HUES64 (cell line): ENCODE results near the gene FXYD2.

Experiments used
- H3K27ac ChIP-seq: 2 replicates; pipeline ENCODE4 v1.7.0; 2013; ENCODE audit warnings: low read depth, low read length, inconsistent platforms
- H3K27me3 ChIP-seq: 2 replicates; pipeline ENCODE4 v1.6.1; 2013; ENCODE audit warnings: mild to moderate bottlenecking, low read length; ENCODE audit not compliant: insufficient read depth
- H3K36me3 ChIP-seq: 2 replicates; pipeline ENCODE4 v1.6.1; 2013; ENCODE audit warnings: mild to moderate bottlenecking, low read length; ENCODE audit not compliant: insufficient read depth
- H3K4me1 ChIP-seq: 2 replicates; pipeline ENCODE4 v1.6.1; 2013; ENCODE audit warnings: mild to moderate bottlenecking, low read length, moderate library complexity; ENCODE audit not compliant: insufficient read depth
- H3K4me3 ChIP-seq: 2 replicates; pipeline ENCODE4 v1.5.1; 2013; ENCODE audit warnings: mild to moderate bottlenecking, low read length, moderate library complexity
- H3K9ac ChIP-seq: 2 replicates; pipeline ENCODE4 v1.6.1; 2013; ENCODE audit warnings: mild to moderate bottlenecking, low read depth, low read length
- H3K9me3 ChIP-seq: 2 replicates; pipeline ENCODE4 v1.6.1; 2013; ENCODE audit warnings: low read depth, low read length; ENCODE audit not compliant: insufficient read depth
- WGBS: fragments of 150-250, 120-280 bp; methylation state at CpG from one replicate; pipeline ENCODE4 v1.1.7; 2013; ENCODE audit warnings: missing lambda C conversion rate; 5-methylcytosine and 5-hydroxymethylcytosine counted together

FXYD2 gene

GRCh38 chr11:117855912-117856651, 31.5 kb upstream of the FXYD2 start:
- Histone ChIP-seq H3K36me3 (no peaks in the 10 kb centered on the region), H3K9ac (no peak overlapping the region), H3K9me3 (peaks cover 5% of the 10 kb centered on the region; the same call in 1 of the 2 replicates), H3K4me3 (no peak overlapping the region), H3K27ac (no peak overlapping the region), H3K27me3 (no peaks in the 10 kb centered on the region), H3K4me1 (peaks cover 14% of the 10 kb centered on the region)
- WGBS, result 91% methylated on average over 13 of the region's 13 CpGs

- whole genome bisulfite sequencing, result 82% methylated on average over 12 of the region's 12 CpGs
- Histone ChIP-seq H3K36me3 (no peaks in the 10 kb centered on the region), H3K27ac (no peak overlapping the region), H3K9me3 (peaks cover 5% of the 10 kb centered on the region; the same call in 1 of the 2 replicates), H3K4me1 (peaks cover 14% of the 10 kb centered on the region), H3K27me3 (no peaks in the 10 kb centered on the region), H3K9ac (no peak overlapping the region), H3K4me3 (no peak overlapping the region)
These were observed 30.8 kb upstream of the FXYD2 start for GRCh38 chr11:117855186-117855845.

GRCh38 chr11:117852309-117852708, 27.8 kb upstream of the FXYD2 start:
- Histone ChIP-seq H3K36me3 (no peaks in the 10 kb centered on the region), H3K4me3 (no peak overlapping the region), H3K4me1 (peaks cover 14% of the 10 kb centered on the region), H3K27ac (no peak overlapping the region), H3K9ac (no peak overlapping the region), H3K9me3 (peaks cover 5% of the 10 kb centered on the region; the same call in 1 of the 2 replicates), H3K27me3 (no peaks in the 10 kb centered on the region)
- WGBS, result 99% methylated on average over 2 of the region's 3 CpGs

- 93% methylated on average over 3 of the region's 3 CpGs for WGBS
- H3K9me3 ChIP-seq, result peaks cover 5% of the 10 kb centered on the region; the same call in 1 of the 2 replicates
- H3K27me3 ChIP-seq, result no peaks in the 10 kb centered on the region
- no peak overlapping the region for H3K4me3 ChIP-seq
- no peak overlapping the region for H3K27ac ChIP-seq
- H3K36me3 ChIP-seq, result no peaks in the 10 kb centered on the region
- peaks cover 14% of the 10 kb centered on the region for H3K4me1 ChIP-seq
- H3K9ac ChIP-seq, result no peak overlapping the region
These were observed 27.3 kb upstream of the FXYD2 start for GRCh38 chr11:117851852-117852251.

DNA sequence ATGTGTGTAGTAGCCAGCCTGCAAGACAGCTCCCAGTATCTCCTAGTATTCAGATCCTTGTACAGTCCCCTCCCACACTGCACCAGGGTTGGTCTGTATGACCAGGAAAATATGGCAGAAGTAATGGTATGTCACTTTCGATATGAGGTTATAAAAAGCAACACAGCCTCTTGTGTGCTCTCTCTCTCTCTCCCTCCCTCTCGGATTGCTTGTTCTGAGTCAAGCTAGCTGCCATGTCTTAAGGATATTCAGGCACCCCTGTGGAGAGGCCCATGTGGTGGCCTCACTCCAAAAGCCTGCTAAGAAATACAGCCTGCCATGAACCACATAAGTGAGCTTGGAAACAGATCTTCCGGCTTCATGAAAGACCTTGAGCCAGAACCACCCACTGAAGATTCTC, 26.6 kb upstream of the FXYD2 start:
- H3K36me3 ChIP-seq, result no peaks in the 10 kb centered on the region
- H3K9me3 ChIP-seq, result peaks cover 5% of the 10 kb centered on the region; the same call in 1 of the 2 replicates
- H3K4me1 ChIP-seq, result peaks cover 14% of the 10 kb centered on the region
- no peaks in the 10 kb centered on the region for H3K27me3 ChIP-seq
- no peak overlapping the region for H3K9ac ChIP-seq
- 67% methylated on average over 3 of the region's 3 CpGs for WGBS
- H3K4me3 ChIP-seq, result no peak overlapping the region
- no peak overlapping the region for H3K27ac ChIP-seq

- no peak overlapping the region for H3K9ac ChIP-seq
- H3K27ac ChIP-seq, result no peak overlapping the region
- peaks cover 5% of the 10 kb centered on the region; the same call in 1 of the 2 replicates for H3K9me3 ChIP-seq
- no peaks in the 10 kb centered on the region for H3K36me3 ChIP-seq
- 96% methylated on average over 6 of the region's 6 CpGs for WGBS
- H3K27me3 ChIP-seq, result no peaks in the 10 kb centered on the region
- H3K4me1 ChIP-seq, result peaks cover 11% of the 10 kb centered on the region
- H3K4me3 ChIP-seq, result no peak overlapping the region
These were observed 25.4 kb upstream of the FXYD2 start for GRCh38 chr11:117849781-117850414.

GRCh38 chr11:117843666-117844484, 19.3 kb upstream of the FXYD2 start:
- no peaks in the 10 kb centered on the region for H3K4me1 ChIP-seq
- H3K9ac ChIP-seq, result no peak overlapping the region

GRCh38 chr11:117842131-117842941, 17.8 kb upstream of the FXYD2 start:
- Histone ChIP-seq H3K27ac (no peak overlapping the region), H3K4me3 (no peak overlapping the region), H3K9ac (no peak overlapping the region), H3K9me3 (no peaks in the 10 kb centered on the region), H3K4me1 (no peaks in the 10 kb centered on the region), H3K27me3 (no peaks in the 10 kb centered on the region), H3K36me3 (no peaks in the 10 kb centered on the region)
- WGBS, result 82% methylated on average over 16 of the region's 16 CpGs

More at GRCh38 chr11:117843666-117844484, 19.3 kb upstream of the FXYD2 start:
- H3K4me3 ChIP-seq, result no peak overlapping the region
- H3K27me3 ChIP-seq, result no peaks in the 10 kb centered on the region
- no peaks in the 10 kb centered on the region for H3K9me3 ChIP-seq
- no peaks in the 10 kb centered on the region for H3K36me3 ChIP-seq
- 41% methylated on average over 9 of the region's 9 CpGs for WGBS
- no peak overlapping the region for H3K27ac ChIP-seq

GRCh38 chr11:117841551-117842031, 17.0 kb upstream of the FXYD2 start:
- Histone ChIP-seq H3K27me3 (no peaks in the 10 kb centered on the region), H3K4me3 (no peak overlapping the region), H3K9me3 (no peaks in the 10 kb centered on the region), H3K36me3 (no peaks in the 10 kb centered on the region), H3K4me1 (no peaks in the 10 kb centered on the region), H3K9ac (no peak overlapping the region), H3K27ac (no peak overlapping the region)
- 95% methylated on average over 7 of the region's 7 CpGs for WGBS

DNA sequence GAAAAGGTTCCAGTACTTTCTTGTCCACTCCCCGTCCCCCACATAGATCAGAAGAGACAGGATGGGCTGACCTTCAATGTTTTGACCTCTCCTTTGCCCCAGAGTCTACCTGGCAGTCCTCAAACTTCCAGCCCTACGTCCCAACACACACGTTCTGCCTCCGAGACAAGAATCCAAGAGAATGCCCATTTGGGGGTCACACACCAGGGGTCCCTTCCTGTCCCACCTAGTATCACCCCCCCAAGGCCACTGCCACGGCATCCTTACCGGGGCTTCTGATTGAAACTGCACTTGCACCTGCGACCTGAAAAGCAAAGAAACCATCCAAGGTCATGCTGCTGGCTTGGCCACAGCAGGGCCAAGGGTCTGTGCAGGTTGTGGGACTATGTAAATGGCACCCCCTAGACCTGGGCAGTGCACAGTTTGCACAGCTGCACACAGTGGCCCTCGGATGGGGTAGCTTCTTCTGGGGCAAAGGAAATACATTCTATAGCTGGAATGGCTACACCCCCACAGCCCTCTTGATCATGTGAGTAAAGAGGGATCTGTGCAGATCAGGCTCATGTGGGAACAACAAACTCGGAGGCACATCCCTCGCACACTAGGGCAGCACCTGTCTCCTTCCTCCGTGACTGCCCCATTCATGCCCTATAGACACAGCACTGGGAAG, 16.5 kb upstream of the FXYD2 start:
- 94% methylated on average over 11 of the region's 11 CpGs for WGBS
- Histone ChIP-seq H3K27ac (no peak overlapping the region), H3K4me3 (no peak overlapping the region), H3K4me1 (no peaks in the 10 kb centered on the region), H3K36me3 (no peaks in the 10 kb centered on the region), H3K9ac (no peak overlapping the region), H3K27me3 (no peaks in the 10 kb centered on the region), H3K9me3 (no peaks in the 10 kb centered on the region)
